Lower leg skin (tissue), 3 donors: ENCODE results near the gene NCKAP5.

Source experiments
- CTCF ChIP-seq, 3 donors: fragments of 450-650 bp; IDR thresholded peaks; one replicate each; pipeline ENCODE4 v1.5.1; 2016; ENCODE audit warnings: antibody characterized with exemption in 3 of 3, mild to moderate bottlenecking in 3 of 3, moderate library complexity in 2 of 3
- POLR2A ChIP-seq, 2 donors: fragments of 450-650 bp; IDR thresholded peaks; one replicate each; pipeline ENCODE4 v1.6.1; 2016 to 2017; ENCODE audit warnings: antibody characterized with exemption in 2 of 2, mild to moderate bottlenecking in 1 of 2, moderate library complexity in 1 of 2

- TF ChIP-seq CTCF (IDR thresholded peaks at IDR 0.05) (no peak), POLR2A (IDR thresholded peaks at IDR 0.05) (no peak)
Measured at GRCh38 chr2:133331436-133331835, 236.8 kb downstream of the NCKAP5 start.
